B cell (primary cell): ENCODE results near the gene MCEMP1. TPM values are rescaled to one million over a fixed set of nuclear protein-coding genes. Genes with fewer than 3 reads are reported as not detected.
A peak's percentile ranks its signal among the peaks of the same experiment; 100 is the strongest.

Experiments
- ATAC-seq: fragments of 200-7000 bp; cut with Tn5 transposase; one replicate; pipeline ENCODE4 v1.10.0; 2021; ENCODE audit warnings: low read depth, mild to moderate bottlenecking, moderate number of reproducible peaks, moderate library complexity
- CTCF ChIA-PET: fragments of 350-600 bp; sonication (Branson Sonifier 250); formaldehyde crosslinking; loops from one replicate; lab custom pipeline; 2021; ENCODE audit warnings: antibody characterized with exemption, inconsistent platforms; lab: Charles Lee
- POLR2A ChIA-PET: fragments of 350-600 bp; sonication (Branson Sonifier 250); formaldehyde crosslinking; loops from one replicate; lab custom pipeline; 2021; ENCODE audit warnings: antibody characterized with exemption; lab: Charles Lee
- DNase-seq: peaks from one replicate; pipeline ENCODE4 v3.0.0; 2013
- H2AFZ ChIP-seq: 2 replicates; pipeline ENCODE4 v1.6.1; 2012; ENCODE audit warnings: mild to moderate bottlenecking, low read depth, low read length; ENCODE audit not compliant: insufficient read depth, poor library complexity, severe bottlenecking
- H3K27ac ChIP-seq, 2 donors: 1 replicate in 1 of 2; 2 replicates in 1 of 2; pipeline ENCODE4 v1.5.1; 2012 to 2013; ENCODE audit warnings: low read length in 2 of 2, mild to moderate bottlenecking in 2 of 2, moderate library complexity in 1 of 2
- H3K27me3 ChIP-seq, 4 experiments: fragments of 200-600 bp in 1 of 4; sonication (generic) in 1 of 4; replicated peaks in 1 of 4; 1 replicate in 2 of 4; 2 replicates in 2 of 4; pipeline versions ENCODE4 v1.6.1 to v1.7.0; 2013 to 2016; ENCODE audit warnings: low read length in 3 of 4, mild to moderate bottlenecking in 2 of 4, mixed read lengths in 1 of 4, moderate library complexity in 1 of 4; ENCODE audit not compliant: insufficient read depth in 4 of 4, control insufficient read depth in 3 of 4; ENCODE audit errors: control extremely low read depth in 1 of 4
- H3K36me3 ChIP-seq, 2 experiments: replicated peaks in 1 of 2; 1 replicate in 1 of 2; 2 replicates in 1 of 2; pipeline versions ENCODE4 v1.6.1 to v1.7.1; 2013; ENCODE audit warnings: low read length in 1 of 2; ENCODE audit not compliant: insufficient read depth in 2 of 2, control insufficient read depth in 1 of 2; ENCODE audit errors: control extremely low read depth in 1 of 2, extremely low read depth in 1 of 2
- H3K4me1 ChIP-seq, 2 donors: fragments of 200-600 bp in 1 of 2; sonication (generic) in 1 of 2; 1 replicate in 1 of 2; 2 replicates in 1 of 2; pipeline versions ENCODE4 v1.5.1 to v1.6.1; 2013 to 2017; ENCODE audit warnings: low read length in 2 of 2; ENCODE audit not compliant: control insufficient read depth in 2 of 2, insufficient read depth in 2 of 2
- H3K4me2 ChIP-seq: replicated peaks from 2 replicates; pipeline ENCODE3; 2012; ENCODE audit warnings: mild to moderate bottlenecking, low read depth, low read length; ENCODE audit not compliant: poor library complexity, severe bottlenecking
- H3K4me3 ChIP-seq, 5 experiments: fragments of 200-600 bp in 1 of 5; sonication (generic) in 1 of 5; 1 replicate in 3 of 5; 2 replicates in 2 of 5; pipeline versions ENCODE4 v1.5.1 to v1.7.0; 2011 to 2016; ENCODE audit warnings: low read length in 4 of 5, mild to moderate bottlenecking in 4 of 5, low read depth in 2 of 5, control low read depth in 1 of 5, moderate library complexity in 1 of 5; ENCODE audit not compliant: insufficient read depth in 1 of 5; ENCODE audit errors: control extremely low read depth in 1 of 5, extremely low read depth in 1 of 5
- H3K79me2 ChIP-seq: fragments of 200-600 bp; sonication (generic); one replicate; pipeline ENCODE4 v1.6.0; 2016; ENCODE audit warnings: low read length; ENCODE audit not compliant: control insufficient read depth, insufficient read depth
- H3K9ac ChIP-seq: fragments of 200-600 bp; sonication (generic); 2 replicates; pipeline ENCODE4 v1.6.1; 2017; ENCODE audit warnings: mild to moderate bottlenecking, low read length, moderate library complexity
- H3K9me3 ChIP-seq, 3 donors: one replicate each; pipeline versions ENCODE4 v1.6.1 to v1.7.1; 2013; ENCODE audit warnings: low read length in 2 of 3; ENCODE audit not compliant: control insufficient read depth in 2 of 3, insufficient read depth in 1 of 3; ENCODE audit errors: control extremely low read depth in 1 of 3
- H4K20me1 ChIP-seq: 2 replicates; pipeline ENCODE4 v1.6.0; 2012; ENCODE audit warnings: mild to moderate bottlenecking, low read length; ENCODE audit not compliant: insufficient read depth, control insufficient read depth, poor library complexity, severe bottlenecking
- H3K27ac Mint-ChIP-seq: one replicate; pipeline ENCODE4 v1.8.0; 2021; ENCODE audit warnings: mixed read lengths
- H3K27me3 Mint-ChIP-seq: one replicate; pipeline ENCODE4 v1.8.0; 2021; ENCODE audit warnings: mixed read lengths
- H3K4me1 Mint-ChIP-seq: one replicate; pipeline ENCODE4 v1.8.0; 2021; ENCODE audit warnings: mixed read lengths
- H3K4me3 Mint-ChIP-seq: one replicate; pipeline ENCODE4 v1.8.0; 2021; ENCODE audit warnings: mixed read lengths
- H3K9me3 Mint-ChIP-seq: one replicate; pipeline ENCODE4 v1.8.0; 2022; ENCODE audit warnings: mixed read lengths; ENCODE audit not compliant: insufficient read depth
- CTCF ChIP-seq: fragments of 200-600 bp; IDR thresholded peaks from one replicate; pipeline ENCODE4 v1.8.0; 2022; ENCODE audit warnings: antibody characterized with exemption, mild to moderate bottlenecking
- EZH2 ChIP-seq: IDR thresholded peaks from 2 replicates; pipeline ENCODE4 v1.6.1; 2012; ENCODE audit warnings: borderline replicate concordance, low read depth, mild to moderate bottlenecking, moderate library complexity, low read length; ENCODE audit not compliant: insufficient read depth, poor library complexity, severe bottlenecking
- WGBS: methylation state at CpG from one replicate; pipeline ENCODE4 v1.1.5; 2013; ENCODE audit warnings: missing lambda C conversion rate; ENCODE audit not compliant: insufficient coverage; 5-methylcytosine and 5-hydroxymethylcytosine counted together
- intact Hi-C: fragments of 100-400 bp; cut with micrococcal nuclease; formaldehyde crosslinking; loops from one replicate; pipeline ENCODE4 v1.10.0; 2022
- polyA plus RNA-seq: library from polyadenylated mRNA; depleted of rRNA; stranded (reverse); fragments of >200 nt; gene quantifications from 2 replicates; pipeline ENCODE4 v1.2.3, GENCODE V29; 2012
- total RNA-seq, 2 donors: library from RNA; stranded (reverse); fragments of 120-200 nt in 1 of 2; gene quantifications; 1 replicate in 1 of 2; 2 replicates in 1 of 2; pipeline versions ENCODE4 v1.2.3 to v1.2.4, GENCODE V29; 2013 to 2022

MCEMP1 gene
- total and polyA plus RNA-seq, 2 donors (not counting 1 experiment from before 2014, with no cell fraction given) = 0.57 TPM; not detected in 1

GRCh38 chr19:7699417-7700401, 22.8 kb downstream of the MCEMP1 start:
- H3K4me1 Mint-ChIP-seq = peaks cover 79% of the 10 kb centered on the region
- peaks cover 5% of the 10 kb centered on the region for H4K20me1 ChIP-seq
- ChIA-PET POLR2A (interaction anchor here (0.6 to 2.1 kb wide), 4 partner anchors 15 to 631 kb away, joined by 3 to 6 read pairs (median 4); no protein-coding TSS in a partner anchor), CTCF (interaction anchor here (0.7 to 8.3 kb wide), 7 partner anchors 14 to 1431 kb away, joined by 3 to 58 read pairs (median 3); partner anchors contain the start of gene TRAPPC5)
- peak overlapping the region; percentile 40 for H3K9ac ChIP-seq
- TF ChIP-seq EZH2 = no peak
- TF ChIP-seq CTCF = no peak
- peak overlapping the region; percentile 80 for H3K4me3 Mint-ChIP-seq
- H3K4me3 ChIP-seq = peak overlapping the region in 4 of 5 experiments; percentile 31 to 77 (median 56)
- H2AFZ ChIP-seq = no peak overlapping the region
- no peaks in the 10 kb centered on the region for H3K9me3 Mint-ChIP-seq
- peaks cover 96% of the 10 kb centered on the region for H3K79me2 ChIP-seq
- peak overlapping the region; percentile 51 to 60 for H3K27ac ChIP-seq
- peaks cover 0 to 6% (median 0%) of the 10 kb centered on the region in 3 donors for H3K9me3 ChIP-seq
- no peaks in the 10 kb centered on the region for H3K27me3 Mint-ChIP-seq
- peaks cover 88 to 97% of the 10 kb centered on the region in 2 donors for H3K4me1 ChIP-seq
- ATAC-seq (peak; percentile 4), DNase-seq (peak; percentile 62)
- no CpG with 5 or more reads among the region's 15 CpGs for WGBS
- intact Hi-C loops = loop anchor here (5.0 to 10.0 kb wide), 2 partner anchors 98 to 355 kb away; partner anchors contain the start of gene ARHGEF18
- H3K27me3 ChIP-seq = no peaks in the 10 kb centered on the region
- peaks cover 0 to 40% of the 10 kb centered on the region in 2 experiments for H3K36me3 ChIP-seq
- peak overlapping the region; percentile 68 for H3K4me2 ChIP-seq
- peak overlapping the region; percentile 93 for H3K27ac Mint-ChIP-seq
